Hepatocyte (in vitro differentiated cells): Measurements from ENCODE around the gene GRID1. TPM values are rescaled to one million over a fixed set of nuclear protein-coding genes. Genes with fewer than 3 reads are reported as not detected.

Source experiments
- DNase-seq: peaks from one replicate; pipeline ENCODE4 v3.0.0-alpha.2; 2016; ENCODE audit warnings: low spot score
- H2AFZ ChIP-seq: fragments of 200-600 bp; sonication (generic); 2 replicates; pipeline ENCODE4 v1.6.0; 2016; ENCODE audit warnings: antibody characterized with exemption, mild to moderate bottlenecking
- H3K27ac ChIP-seq: fragments of 200-600 bp; sonication (generic); 2 replicates; pipeline ENCODE4 v1.5.1; 2016; ENCODE audit warnings: mild to moderate bottlenecking
- H3K27me3 ChIP-seq: fragments of 200-600 bp; sonication (generic); 2 replicates; pipeline ENCODE4 v1.6.1; 2016
- H3K36me3 ChIP-seq: fragments of 200-600 bp; sonication (generic); replicated peaks from 2 replicates; pipeline ENCODE4 v1.5.1; 2016; ENCODE audit warnings: low read depth; ENCODE audit not compliant: insufficient read depth
- H3K4me1 ChIP-seq: fragments of 200-600 bp; sonication (generic); 2 replicates; pipeline ENCODE4 v1.5.1; 2016; ENCODE audit warnings: mild to moderate bottlenecking, moderate library complexity; ENCODE audit not compliant: insufficient read depth
- H3K4me2 ChIP-seq: fragments of 200-600 bp; sonication (generic); 2 replicates; pipeline ENCODE4 v1.6.0; 2016
- H3K4me3 ChIP-seq: fragments of 200-600 bp; sonication (generic); 2 replicates; pipeline ENCODE4 v1.5.1; 2016; ENCODE audit warnings: mild to moderate bottlenecking
- H3K79me2 ChIP-seq: fragments of 200-600 bp; sonication (generic); 2 replicates; pipeline ENCODE4 v1.6.0; 2017; ENCODE audit warnings: mild to moderate bottlenecking
- H3K9me2 ChIP-seq: fragments of 200-600 bp; sonication (generic); replicated peaks from 2 replicates; pipeline ENCODE4 v1.6.0; 2017; ENCODE audit warnings: mild to moderate bottlenecking; ENCODE audit not compliant: insufficient read depth
- H3K9me3 ChIP-seq: fragments of 200-600 bp; sonication (generic); 2 replicates; pipeline ENCODE4 v1.5.1; 2016; ENCODE audit warnings: low read depth, mild to moderate bottlenecking
- H4K20me1 ChIP-seq: fragments of 200-600 bp; sonication (generic); 2 replicates; pipeline ENCODE4 v1.6.0; 2016; ENCODE audit warnings: mild to moderate bottlenecking; ENCODE audit not compliant: insufficient read depth, poor library complexity, severe bottlenecking
- EZH2 ChIP-seq: fragments of 200-600 bp; sonication (generic); IDR thresholded peaks from 2 replicates; pipeline ENCODE4 v1.6.1; 2016; ENCODE audit warnings: antibody characterized with exemption, mild to moderate bottlenecking, borderline replicate concordance
- EZH2phosphoT487 ChIP-seq: fragments of 200-600 bp; sonication (generic); IDR thresholded peaks from one replicate; pipeline ENCODE4 v1.6.1; 2018; ENCODE audit warnings: antibody characterized with exemption, mild to moderate bottlenecking, low read depth, moderate library complexity; ENCODE audit not compliant: unreplicated experiment, severe bottlenecking
- WGBS: methylation state at CpG from one replicate; pipeline ENCODE4 v1.1.6; 2016; ENCODE audit warnings: low lambda C conversion rate; ENCODE audit errors: missing lambda C conversion rate; 5-methylcytosine and 5-hydroxymethylcytosine counted together
- polyA plus RNA-seq: library from polyadenylated mRNA; unstranded; fragments of >200 nt; fragmentation: Nextera tagmentation; extraction: Ambion mirVana; gene quantifications from 2 replicates; pipeline ENCODE4 v1.2.1, GENCODE V29; 2016
- total RNA-seq: library from RNA; depleted of rRNA; stranded (reverse); fragments of >200 nt; gene quantifications from 2 replicates; pipeline ENCODE4 v1.2.3, GENCODE V29; 2014
- TF ChIP-seq, protein P1 (sequence below): fragments of 200-600 bp; sonication (generic); IDR thresholded peaks from 2 replicates; pipeline ENCODE4 v1.5.1; 2016; ENCODE audit warnings: antibody characterized with exemption, mild to moderate bottlenecking; ENCODE audit not compliant: poor library complexity

GRID1 gene
- total and polyA plus RNA-seq, 2 experiments from 2014 or later = 0.07 to 0.37 TPM

DNA sequence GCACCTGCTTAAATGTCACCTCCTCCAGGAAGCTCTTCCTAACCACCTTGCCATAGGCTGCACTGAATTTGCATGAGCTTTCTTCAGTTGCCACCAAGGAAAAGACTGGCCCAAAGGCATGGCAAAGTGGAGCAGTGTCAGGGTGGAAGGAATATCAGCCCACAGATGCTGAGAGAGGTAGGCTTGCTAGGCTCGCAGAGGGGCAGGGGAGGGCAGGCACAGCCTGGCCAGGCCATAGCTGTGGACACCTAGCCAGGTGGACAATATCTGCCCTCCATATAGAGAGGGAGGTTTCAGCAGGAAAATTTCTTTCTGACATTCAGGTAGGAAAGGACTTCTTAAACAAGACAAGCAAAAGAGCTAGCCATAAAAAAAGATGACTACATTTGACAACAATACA, 166.3 kb downstream of the GRID1 start:
- no peaks in the 10 kb centered on the region for H4K20me1 ChIP-seq
- no peak overlapping the region for H3K4me2 ChIP-seq
- no peaks in the 10 kb centered on the region for H3K79me2 ChIP-seq
- no peak overlapping the region for H3K4me3 ChIP-seq
- H3K27me3 ChIP-seq = no peaks in the 10 kb centered on the region
- 88% methylated on average over 1 of the region's 1 CpG for WGBS
- no peaks in the 10 kb centered on the region for H3K9me3 ChIP-seq
- no peaks in the 10 kb centered on the region for H3K4me1 ChIP-seq
- DNase-seq = no peak
- no peak overlapping the region for H2AFZ ChIP-seq
- H3K27ac ChIP-seq = no peak overlapping the region
- no peaks in the 10 kb centered on the region for H3K9me2 ChIP-seq
- TF ChIP-seq EZH2phosphoT487 = no peak
- TF ChIP-seq, protein P1, sequence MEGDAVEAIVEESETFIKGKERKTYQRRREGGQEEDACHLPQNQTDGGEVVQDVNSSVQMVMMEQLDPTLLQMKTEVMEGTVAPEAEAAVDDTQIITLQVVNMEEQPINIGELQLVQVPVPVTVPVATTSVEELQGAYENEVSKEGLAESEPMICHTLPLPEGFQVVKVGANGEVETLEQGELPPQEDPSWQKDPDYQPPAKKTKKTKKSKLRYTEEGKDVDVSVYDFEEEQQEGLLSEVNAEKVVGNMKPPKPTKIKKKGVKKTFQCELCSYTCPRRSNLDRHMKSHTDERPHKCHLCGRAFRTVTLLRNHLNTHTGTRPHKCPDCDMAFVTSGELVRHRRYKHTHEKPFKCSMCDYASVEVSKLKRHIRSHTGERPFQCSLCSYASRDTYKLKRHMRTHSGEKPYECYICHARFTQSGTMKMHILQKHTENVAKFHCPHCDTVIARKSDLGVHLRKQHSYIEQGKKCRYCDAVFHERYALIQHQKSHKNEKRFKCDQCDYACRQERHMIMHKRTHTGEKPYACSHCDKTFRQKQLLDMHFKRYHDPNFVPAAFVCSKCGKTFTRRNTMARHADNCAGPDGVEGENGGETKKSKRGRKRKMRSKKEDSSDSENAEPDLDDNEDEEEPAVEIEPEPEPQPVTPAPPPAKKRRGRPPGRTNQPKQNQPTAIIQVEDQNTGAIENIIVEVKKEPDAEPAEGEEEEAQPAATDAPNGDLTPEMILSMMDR = no peak
- no peak for TF ChIP-seq EZH2
- H3K36me3 ChIP-seq = no peaks in the 10 kb centered on the region

DNA sequence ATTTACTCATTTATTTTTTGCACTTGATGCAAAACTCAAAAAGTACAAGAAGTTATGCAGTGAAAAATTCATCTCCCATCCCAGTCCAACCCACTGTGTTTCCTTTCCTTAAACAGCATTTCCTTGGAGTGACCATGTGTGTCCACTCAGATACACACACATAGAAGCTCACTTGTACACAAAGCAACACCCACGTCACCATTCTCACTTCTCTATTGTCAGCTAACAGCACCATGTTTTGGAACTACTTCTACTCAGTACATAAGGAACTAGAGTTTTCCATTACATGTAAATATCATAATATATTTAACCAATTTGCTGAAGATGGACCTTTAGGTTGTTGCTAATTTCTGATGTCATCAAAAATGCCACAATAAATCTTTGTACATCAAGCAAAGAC, 167.6 kb downstream of the GRID1 start:
- no peaks in the 10 kb centered on the region for H3K9me2 ChIP-seq
- DNase-seq = no peak
- no peaks in the 10 kb centered on the region for H4K20me1 ChIP-seq
- H3K79me2 ChIP-seq = no peaks in the 10 kb centered on the region
- TF ChIP-seq, protein P1 = no peak
- TF ChIP-seq EZH2 (no peak), EZH2phosphoT487 (no peak)
- no peaks in the 10 kb centered on the region for H3K27me3 ChIP-seq
- WGBS = 78% methylated on average over 1 of the region's 1 CpG
- no peaks in the 10 kb centered on the region for H3K9me3 ChIP-seq
- H2AFZ ChIP-seq = no peak overlapping the region
- no peak overlapping the region for H3K4me2 ChIP-seq
- H3K4me3 ChIP-seq = no peak overlapping the region
- no peaks in the 10 kb centered on the region for H3K36me3 ChIP-seq
- no peaks in the 10 kb centered on the region for H3K4me1 ChIP-seq
- H3K27ac ChIP-seq = no peak overlapping the region

DNA sequence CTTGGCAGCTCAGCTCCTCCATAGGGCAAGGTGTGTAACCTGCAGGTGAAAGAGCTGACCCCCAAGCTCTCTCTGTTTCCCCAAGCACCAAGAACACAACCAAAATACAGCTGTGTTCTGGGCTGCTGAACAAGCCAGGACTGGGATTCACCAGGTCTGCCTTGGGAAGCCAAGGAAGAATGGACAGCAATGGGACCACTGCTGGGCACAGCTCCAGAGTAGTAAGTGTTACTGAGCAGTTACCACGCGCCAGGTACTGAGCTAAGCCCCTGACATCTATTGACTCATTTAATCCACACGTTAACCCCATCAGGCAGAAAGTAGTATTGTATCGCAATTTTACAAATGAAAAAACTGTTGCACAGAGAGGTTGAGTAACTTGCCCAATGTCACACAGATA, 168.3 kb downstream of the GRID1 start:
- no peaks in the 10 kb centered on the region for H3K79me2 ChIP-seq
- H2AFZ ChIP-seq = no peak overlapping the region
- no peak overlapping the region for H3K27ac ChIP-seq
- 81% methylated on average over 4 of the region's 4 CpGs for WGBS
- TF ChIP-seq EZH2phosphoT487 (no peak), EZH2 (no peak)
- TF ChIP-seq, protein P1 = no peak
- H3K4me1 ChIP-seq = no peaks in the 10 kb centered on the region
- H3K4me3 ChIP-seq = no peak overlapping the region
- H3K4me2 ChIP-seq = no peak overlapping the region
- H3K36me3 ChIP-seq = no peaks in the 10 kb centered on the region
- DNase-seq = no peak
- no peaks in the 10 kb centered on the region for H3K27me3 ChIP-seq
- H3K9me2 ChIP-seq = no peaks in the 10 kb centered on the region
- no peaks in the 10 kb centered on the region for H3K9me3 ChIP-seq
- no peaks in the 10 kb centered on the region for H4K20me1 ChIP-seq

DNA sequence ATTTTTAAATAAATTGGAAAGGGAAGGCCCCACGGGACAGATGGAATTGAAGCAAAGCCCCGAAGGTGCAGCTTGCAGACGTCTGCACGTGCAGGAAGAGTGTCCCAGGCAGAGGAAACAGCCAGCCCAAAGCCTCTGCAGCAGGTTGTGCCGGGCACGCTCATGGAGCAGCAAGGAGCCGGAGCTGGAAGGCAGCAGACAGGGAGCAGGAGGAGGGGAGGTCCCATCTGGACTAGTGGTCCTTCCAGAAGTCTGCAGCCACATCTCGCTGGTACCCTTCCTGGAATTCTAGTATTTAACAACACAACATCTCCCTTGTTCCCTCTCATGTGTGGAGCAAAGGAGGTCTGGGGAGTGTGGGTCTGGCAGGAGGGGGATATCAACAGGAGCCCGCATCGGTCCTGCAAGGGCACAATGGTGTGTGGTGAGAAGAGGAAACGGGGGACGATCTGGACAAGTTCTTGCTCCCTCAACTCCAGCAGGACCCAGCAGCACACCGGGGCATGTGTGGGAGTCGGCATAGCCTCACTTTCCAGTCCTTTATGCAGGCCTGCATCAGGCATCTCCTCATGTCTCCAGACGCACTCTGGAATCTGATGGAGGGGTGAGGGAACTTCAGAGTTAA, 169.3 kb downstream of the GRID1 start:
- H3K9me3 ChIP-seq = no peaks in the 10 kb centered on the region
- no peaks in the 10 kb centered on the region for H3K79me2 ChIP-seq
- TF ChIP-seq, protein P1 = no peak
- TF ChIP-seq EZH2 (no peak), EZH2phosphoT487 (no peak)
- no peaks in the 10 kb centered on the region for H3K36me3 ChIP-seq
- 82% methylated on average over 15 of the region's 15 CpGs for WGBS
- no peaks in the 10 kb centered on the region for H4K20me1 ChIP-seq
- DNase-seq = no peak
- no peaks in the 10 kb centered on the region for H3K4me1 ChIP-seq
- no peaks in the 10 kb centered on the region for H3K27me3 ChIP-seq
- H3K27ac ChIP-seq = no peak overlapping the region
- no peak overlapping the region for H3K4me2 ChIP-seq
- no peak overlapping the region for H2AFZ ChIP-seq
- H3K4me3 ChIP-seq = no peak overlapping the region
- H3K9me2 ChIP-seq = no peaks in the 10 kb centered on the region
